Measurements from ENCODE around the gene RASGEF1B. TPM values are rescaled to one million over a fixed set of nuclear protein-coding genes. Genes with fewer than 3 reads are reported as not detected.
"Not testable (repeated sequence)": the region's sequence is repeated elsewhere in the genome, so short reads cannot be mapped to it uniquely, and the experiment has no call there.

The RASGEF1B gene
- total and polyA plus RNA-seq, 4 donors: 8.9 to 57.4 (median 32.1) TPM

- H3K4me1 ChIP-seq (ENCODE audit: control insufficient read depth in 4 of 4, insufficient read depth in 4 of 4, low read length in 3 of 4): peaks cover 0 to 22% (median 11%) of the 10 kb centered on the region in 4 donors
- H3K9me3 ChIP-seq (ENCODE audit: control insufficient read depth in 4 of 4, low read length in 3 of 4); H3K27ac ChIP-seq (ENCODE audit: low read depth in 1 of 2, low read length in 2 of 2); H3K9ac ChIP-seq (ENCODE audit: low read depth in 1 of 2, low read length in 2 of 2); H3K4me3 ChIP-seq (ENCODE audit: low read depth in 1 of 3, low read length in 3 of 3); H3K27me3 ChIP-seq (ENCODE audit: control insufficient read depth in 4 of 4, insufficient read depth in 4 of 4, low read length in 3 of 4); DNase-seq (ENCODE audit: low spot score); H3K36me3 ChIP-seq (ENCODE audit: control insufficient read depth in 4 of 4, insufficient read depth in 3 of 4, low read depth in 1 of 4, low read length in 3 of 4): not testable (repeated sequence)
- WGBS: 83% methylated on average over 19 of the region's 19 CpGs
- TF ChIP-seq SP1 (IDR thresholded peaks at IDR 0.05) (peak; percentile 52), RXRA (IDR thresholded peaks at IDR 0.05) (peak; percentile 26 to 87), YY1 (IDR thresholded peaks at IDR 0.05) (peak; percentile 52), RAD21 (IDR thresholded peaks at IDR 0.05) (peak; percentile 19 to 61), FOXA1 (IDR thresholded peaks at IDR 0.05) (peak; percentile 19), HNF4A (conservative IDR thresholded peaks at IDR 0.05) (peak in 1 of 2 donors; percentile 24), FOXA2 (IDR thresholded peaks at IDR 0.05) (peak; percentile 73)
These were observed 1.9 kb upstream of the RASGEF1B start for GRCh38 chr4:81473331-81474265.

GRCh38 chr4:81472281-81473182 lies 825 bp upstream of the RASGEF1B start:
- peak overlapping the region; percentile 28 to 95 (median 78) for H3K4me3 ChIP-seq (ENCODE audit: low read depth in 1 of 3, low read length in 3 of 3)
- peak overlapping the region; percentile 55 to 92 for H3K9ac ChIP-seq (ENCODE audit: low read depth in 1 of 2, low read length in 2 of 2)
- peak; percentile 36 for DNase-seq (ENCODE audit: low spot score)
- peak overlapping the region; percentile 78 to 98 for H3K27ac ChIP-seq (ENCODE audit: low read depth in 1 of 2, low read length in 2 of 2)
- peaks cover 0 to 28% (median 18%) of the 10 kb centered on the region in 4 donors for H3K4me1 ChIP-seq (ENCODE audit: control insufficient read depth in 4 of 4, insufficient read depth in 4 of 4, low read length in 3 of 4)
- H3K27me3 ChIP-seq (ENCODE audit: control insufficient read depth in 4 of 4, insufficient read depth in 4 of 4, low read length in 3 of 4): no peaks in the 10 kb centered on the region
- H3K9me3 ChIP-seq (ENCODE audit: control insufficient read depth in 4 of 4, low read length in 3 of 4): no peaks in the 10 kb centered on the region
- H3K36me3 ChIP-seq (ENCODE audit: control insufficient read depth in 4 of 4, insufficient read depth in 3 of 4, low read depth in 1 of 4, low read length in 3 of 4): no peaks in the 10 kb centered on the region
- 28% methylated on average over 9 of the region's 9 CpGs for WGBS
- TF ChIP-seq MAX (IDR thresholded peaks at IDR 0.05): no peak
- peak in 1 of 2 donors; percentile 23 for TF ChIP-seq HNF4A (conservative IDR thresholded peaks at IDR 0.05)
- TF ChIP-seq ATF3 (IDR thresholded peaks at IDR 0.05): no peak
- peak; percentile 75 to 79 for TF ChIP-seq RAD21 (IDR thresholded peaks at IDR 0.05)
- TF ChIP-seq HNF4G (IDR thresholded peaks at IDR 0.05): no peak
- TF ChIP-seq RXRA (IDR thresholded peaks at IDR 0.05): no peak
- TF ChIP-seq EGR1 (IDR thresholded peaks at IDR 0.05; ENCODE audit: low read depth in 2 of 2): no peak
- TF ChIP-seq GABPA (IDR thresholded peaks at IDR 0.05 in 1 of 2, conservative IDR thresholded peaks at IDR 0.05 in 1 of 2): no peak
- TF ChIP-seq FOXA2 (IDR thresholded peaks at IDR 0.05): peak; percentile 41
- no peak for TF ChIP-seq REST (IDR thresholded peaks at IDR 0.05)
- TF ChIP-seq CTCF (IDR thresholded peaks at IDR 0.05; ENCODE audit: low read depth, low read length, missing input control): peak; percentile 32
- no peak for TF ChIP-seq YY1 (IDR thresholded peaks at IDR 0.05)
- no peak for TF ChIP-seq NR2F2 (IDR thresholded peaks at IDR 0.05)
- TF ChIP-seq TAF1 (conservative IDR thresholded peaks at IDR 0.05): no peak
- TF ChIP-seq FOXA1 (IDR thresholded peaks at IDR 0.05): no peak
- TF ChIP-seq SP1 (IDR thresholded peaks at IDR 0.05): no peak
- no peak for TF ChIP-seq JUND (IDR thresholded peaks at IDR 0.05)
- no peak for TF ChIP-seq ZBTB33 (IDR thresholded peaks at IDR 0.05)

Measured in liver (tissue), 9 donors.